DND-41 (cell line): ENCODE measurements around the gene NAV1.
"Not testable (repeated sequence)": the region's sequence is repeated elsewhere in the genome, so short reads cannot be mapped to it uniquely, and the experiment has no call there.

Experiments
- ATAC-seq: fragments of 200-7000 bp; cut with Tn5 transposase; 3 replicates; pipeline ENCODE4 v1.9.1; 2021; ENCODE audit warnings: low read depth; ENCODE audit not compliant: insufficient read depth
- DNase-seq: peaks from one replicate; pipeline ENCODE4 v3.0.0-alpha.2; 2020
- H2AFZ ChIP-seq: 2 replicates; pipeline ENCODE4 v1.6.0; 2012; ENCODE audit warnings: low read depth, low read length
- H3K27ac ChIP-seq: 2 replicates; pipeline ENCODE4 v1.5.1; 2012; ENCODE audit warnings: low read length, inconsistent platforms
- H3K27me3 ChIP-seq: fragments of 200-600 bp; sonication (generic); 2 replicates; pipeline ENCODE4 v1.6.0; 2012; ENCODE audit warnings: low read length, mild to moderate bottlenecking, inconsistent platforms; ENCODE audit not compliant: insufficient read depth, poor library complexity
- H3K36me3 ChIP-seq: 2 replicates; pipeline ENCODE4 v1.5.1; 2012; ENCODE audit warnings: low read length, inconsistent platforms; ENCODE audit not compliant: insufficient read depth
- H3K4me1 ChIP-seq: 2 replicates; pipeline ENCODE4 v1.5.1; 2012; ENCODE audit warnings: mild to moderate bottlenecking, low read length; ENCODE audit not compliant: insufficient read depth
- H3K4me2 ChIP-seq: 2 replicates; pipeline ENCODE4 v1.6.0; 2012; ENCODE audit warnings: mild to moderate bottlenecking, moderate library complexity, low read length, inconsistent platforms; ENCODE audit not compliant: insufficient read depth
- H3K4me3 ChIP-seq, 2 experiments: fragments of 200-600 bp in 1 of 2; shearing (Covaris generic) in 1 of 2; 2 replicates each; pipeline ENCODE4 v1.5.1; 2012 to 2016; ENCODE audit warnings: inconsistent platforms in 2 of 2, low read length in 2 of 2, mild to moderate bottlenecking in 2 of 2, low read depth in 1 of 2, moderate library complexity in 1 of 2
- H3K79me2 ChIP-seq: 2 replicates; pipeline ENCODE4 v1.6.0; 2012; ENCODE audit warnings: low read length, inconsistent platforms; ENCODE audit not compliant: insufficient read depth
- H3K9ac ChIP-seq: 2 replicates; pipeline ENCODE4 v1.6.0; 2012; ENCODE audit warnings: low read depth, mild to moderate bottlenecking, inconsistent platforms, low read length, moderate library complexity
- H3K9me3 ChIP-seq: 2 replicates; pipeline ENCODE4 v1.5.1; 2012; ENCODE audit warnings: low read length, moderate library complexity, mild to moderate bottlenecking, inconsistent platforms; ENCODE audit not compliant: insufficient read depth, severe bottlenecking
- H4K20me1 ChIP-seq: 2 replicates; pipeline ENCODE4 v1.6.0; 2012; ENCODE audit warnings: low read length; ENCODE audit not compliant: insufficient read depth
- EZH2 ChIP-seq: IDR thresholded peaks from 3 replicates; pipeline ENCODE4 v1.6.1; 2012; ENCODE audit warnings: borderline replicate concordance, low read depth, mild to moderate bottlenecking, moderate library complexity, low read length, inconsistent platforms; ENCODE audit not compliant: severe bottlenecking
- TF ChIP-seq, protein P1 (sequence below): IDR thresholded peaks from 2 replicates; pipeline ENCODE4 v1.5.1; 2012; ENCODE audit warnings: borderline replicate concordance, low read length, moderate library complexity, mild to moderate bottlenecking; ENCODE audit not compliant: poor library complexity, severe bottlenecking; ENCODE audit errors: extremely low read depth

The NAV1 gene

DNA sequence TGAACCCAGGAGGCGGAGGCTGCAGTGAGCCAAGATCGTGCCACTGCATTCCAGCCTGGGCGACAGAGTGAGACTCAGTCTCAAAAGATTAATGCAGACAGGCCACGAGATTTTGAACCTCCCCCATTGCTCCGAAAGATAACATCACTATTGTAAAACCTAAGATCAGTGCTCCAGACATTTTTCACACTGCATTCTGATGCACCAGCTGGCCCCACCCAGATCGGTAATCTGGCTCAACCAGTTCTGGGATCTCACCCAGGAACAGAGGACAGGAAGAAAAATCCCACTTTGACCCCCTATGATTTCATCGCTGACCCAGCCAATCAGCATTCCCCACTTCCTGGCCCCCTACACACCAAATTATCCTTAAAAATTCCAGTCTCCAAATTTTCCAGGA, 21.3 kb upstream of the NAV1 start:
- H3K27ac ChIP-seq = no peak overlapping the region
- H4K20me1 ChIP-seq = 0 out of 2 replicates have a peak, but pooled peaks cover 3% of the 10 kb centered on the region
- H3K79me2 ChIP-seq = no peaks in the 10 kb centered on the region
- no peaks in the 10 kb centered on the region; the same call in 1 of the 2 replicates for H3K36me3 ChIP-seq
- H2AFZ ChIP-seq = no peak overlapping the region
- ATAC-seq = no peak
- no peak overlapping the region for H3K4me2 ChIP-seq
- no peak overlapping the region for H3K4me3 ChIP-seq
- no peak overlapping the region for H3K9ac ChIP-seq
- no peak for DNase-seq
- H3K9me3 ChIP-seq = no peaks in the 10 kb centered on the region
- TF ChIP-seq, protein P1, sequence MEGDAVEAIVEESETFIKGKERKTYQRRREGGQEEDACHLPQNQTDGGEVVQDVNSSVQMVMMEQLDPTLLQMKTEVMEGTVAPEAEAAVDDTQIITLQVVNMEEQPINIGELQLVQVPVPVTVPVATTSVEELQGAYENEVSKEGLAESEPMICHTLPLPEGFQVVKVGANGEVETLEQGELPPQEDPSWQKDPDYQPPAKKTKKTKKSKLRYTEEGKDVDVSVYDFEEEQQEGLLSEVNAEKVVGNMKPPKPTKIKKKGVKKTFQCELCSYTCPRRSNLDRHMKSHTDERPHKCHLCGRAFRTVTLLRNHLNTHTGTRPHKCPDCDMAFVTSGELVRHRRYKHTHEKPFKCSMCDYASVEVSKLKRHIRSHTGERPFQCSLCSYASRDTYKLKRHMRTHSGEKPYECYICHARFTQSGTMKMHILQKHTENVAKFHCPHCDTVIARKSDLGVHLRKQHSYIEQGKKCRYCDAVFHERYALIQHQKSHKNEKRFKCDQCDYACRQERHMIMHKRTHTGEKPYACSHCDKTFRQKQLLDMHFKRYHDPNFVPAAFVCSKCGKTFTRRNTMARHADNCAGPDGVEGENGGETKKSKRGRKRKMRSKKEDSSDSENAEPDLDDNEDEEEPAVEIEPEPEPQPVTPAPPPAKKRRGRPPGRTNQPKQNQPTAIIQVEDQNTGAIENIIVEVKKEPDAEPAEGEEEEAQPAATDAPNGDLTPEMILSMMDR = no peak
- no peak for TF ChIP-seq EZH2
- no peaks in the 10 kb centered on the region for H3K27me3 ChIP-seq
- H3K4me1 ChIP-seq = no peaks in the 10 kb centered on the region

DNA sequence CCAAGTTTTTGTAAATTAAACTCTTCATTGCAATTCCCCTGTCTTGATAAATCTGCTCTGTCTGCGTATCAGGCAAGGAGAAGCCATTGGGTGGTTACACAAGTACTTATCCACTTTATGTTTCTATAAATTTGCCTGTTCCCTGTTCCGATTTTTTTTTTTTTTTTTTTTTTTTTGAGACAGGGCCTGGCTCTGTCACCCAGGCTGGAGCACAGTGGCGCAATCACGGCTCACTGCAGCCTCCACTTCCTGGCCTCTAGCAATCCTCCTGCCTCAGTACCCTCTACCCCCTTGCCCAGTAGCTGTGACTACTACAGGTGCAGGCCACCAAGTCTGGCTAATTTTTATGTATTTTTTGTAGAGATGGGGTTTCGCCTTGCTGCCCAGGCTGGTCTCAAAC, 20.9 kb upstream of the NAV1 start:
- H3K79me2 ChIP-seq = no peaks in the 10 kb centered on the region
- DNase-seq (no peak), ATAC-seq (no peak)
- H3K9me3 ChIP-seq = no peaks in the 10 kb centered on the region
- H3K4me2 ChIP-seq = no peak overlapping the region
- TF ChIP-seq EZH2 = no peak
- TF ChIP-seq, protein P1 = no peak
- no peaks in the 10 kb centered on the region for H3K27me3 ChIP-seq
- H4K20me1 ChIP-seq = 0 out of 2 replicates have a peak, but pooled peaks cover 3% of the 10 kb centered on the region
- no peak overlapping the region for H3K9ac ChIP-seq
- H3K36me3 ChIP-seq = no peaks in the 10 kb centered on the region; the same call in 1 of the 2 replicates
- H3K27ac ChIP-seq = no peak overlapping the region
- H2AFZ ChIP-seq = no peak overlapping the region
- no peaks in the 10 kb centered on the region for H3K4me1 ChIP-seq
- H3K4me3 ChIP-seq = no peak overlapping the region

DNA sequence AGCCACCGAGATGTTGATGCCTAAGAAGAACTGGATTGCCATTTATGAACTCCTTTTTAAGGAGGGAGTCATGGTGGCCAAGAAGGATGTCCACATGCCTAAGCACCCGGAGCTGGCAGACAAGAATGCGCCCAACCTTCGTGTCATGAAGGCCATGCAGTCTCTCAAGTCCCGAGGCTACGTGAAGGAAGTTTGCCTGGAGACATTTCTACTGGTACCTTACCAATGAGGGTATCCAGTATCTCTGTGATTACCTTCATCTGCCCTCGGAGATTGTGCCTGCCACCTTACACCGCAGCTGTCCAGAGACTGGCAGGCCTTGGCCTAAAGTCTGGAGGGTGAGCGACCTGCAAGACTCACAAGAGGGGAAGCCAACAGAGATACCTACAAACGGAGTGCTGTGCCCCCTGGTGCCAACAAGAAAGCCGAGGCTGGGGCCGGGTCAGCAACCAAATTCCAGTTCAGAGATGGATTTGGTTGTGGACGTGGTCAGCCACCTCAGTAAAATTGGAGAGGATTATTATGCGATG, 18.8 kb upstream of the NAV1 start:
- not testable (repeated sequence) for H3K4me3 ChIP-seq, H3K4me2 ChIP-seq, H3K36me3 ChIP-seq, H3K4me1 ChIP-seq, H3K27ac ChIP-seq, H2AFZ ChIP-seq, DNase-seq, ATAC-seq, H3K79me2 ChIP-seq, H4K20me1 ChIP-seq, H3K27me3 ChIP-seq, H3K9ac ChIP-seq, H3K9me3 ChIP-seq

DNA sequence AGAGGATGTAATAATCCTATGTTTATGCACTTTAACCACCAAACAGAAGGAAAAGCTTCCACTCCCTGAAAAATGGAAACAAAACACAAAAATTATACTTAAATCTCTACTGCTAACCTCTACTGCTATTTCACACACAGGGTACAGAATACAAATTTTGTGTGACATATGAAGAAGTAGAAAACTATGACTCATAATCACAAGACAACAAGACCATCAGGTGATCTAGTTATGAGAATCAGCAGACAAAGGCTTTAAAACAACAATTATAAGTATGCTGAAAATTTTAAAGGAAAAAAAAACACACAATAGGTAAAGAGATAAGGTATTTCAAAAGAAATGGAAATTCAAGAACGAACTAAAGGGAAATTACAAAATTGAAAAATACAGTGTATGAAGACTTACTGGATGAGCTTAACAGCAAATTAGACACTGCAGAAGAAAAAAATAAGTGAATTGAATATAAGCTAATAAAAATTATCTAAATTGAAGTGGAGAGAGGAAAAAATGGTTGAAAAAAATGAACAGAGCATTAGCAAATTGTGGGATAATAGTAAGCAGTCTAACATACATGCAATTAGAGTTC, 13.6 kb upstream of the NAV1 start:
- Histone ChIP-seq H3K4me2 (no peak overlapping the region), H3K9ac (no peak overlapping the region), H2AFZ (no peak overlapping the region), H4K20me1 (no peaks in the 10 kb centered on the region), H3K4me1 (no peaks in the 10 kb centered on the region), H3K27me3 (no peaks in the 10 kb centered on the region), H3K9me3 (no peaks in the 10 kb centered on the region), H3K79me2 (no peaks in the 10 kb centered on the region), H3K27ac (no peak overlapping the region), H3K4me3 (no peak overlapping the region), H3K36me3 (no peaks in the 10 kb centered on the region; the same call in 1 of the 2 replicates)
- DNase-seq = no peak
- no peak for ATAC-seq
- no peak for TF ChIP-seq EZH2
- TF ChIP-seq, protein P1 = no peak
